ENCODE data around the gene AIF1. TPM values are rescaled to one million over a fixed set of nuclear protein-coding genes. Genes with fewer than 3 reads are reported as not detected.

AIF1 gene
- total RNA-seq, 4 donors from 2014 or later: 4.3 to 11.0 (median 4.8) TPM

GRCh38 chr6:31664790-31665500 lies 49.9 kb downstream of the AIF1 start, which contains the start of gene GPANK1:
Gene GPANK1 (minus strand): TSS chr6:31664997. CDS start chr6:31664478, 519 bp downstream.
- Histone ChIP-seq H3K4me1 (peaks cover 27 to 37% of the 10 kb centered on the region in 2 donors), H3K9me3 (no peaks in the 10 kb centered on the region), H3K27me3 (no peaks in the 10 kb centered on the region), H3K36me3 (peaks cover 4 to 47% of the 10 kb centered on the region in 2 donors), H3K4me3 (peak within 1 kb of the TSS; percentile 83 to 98 (median 94)), H3K27ac (peak within 1 kb of the TSS; percentile 93 to 100 (median 97))
- ATAC-seq (peak; percentile 72 to 82), DNase-seq (peak; percentile 93)
- in situ Hi-C loops (cut with MboI; ENCODE audit: low sequenced_read_pairs in 4 of 4) (loop anchor here in 2 of 4 donors (25.0 kb wide), 2 partner anchors 297 to 522 kb away; partner anchors contain the start of genes AGER (in 2 of the 2), AGPAT1 (in 2 of the 2), GPSM3 (in 2 of the 2) and PBX2 (in 2 of the 2)), intact Hi-C loops (cut with DNase I; ENCODE audit: low total_unique reads) (loop anchor here (1.0 to 5.0 kb wide), 6 partner anchors 13 to 1307 kb away; partner anchors contain the start of genes ABHD16A, AGPAT1, BAG6 and PRRC2A)
- TF ChIP-seq CTCF (IDR thresholded peaks at IDR 0.05 in 4 of 5, conservative IDR thresholded peaks at IDR 0.05 in 1 of 5) (no peak), POLR2A (IDR thresholded peaks at IDR 0.05) (peak; percentile 40 to 79)

GRCh38 chr6:31665501-31666336 lies 50.7 kb downstream of the AIF1 start, which contains the start of gene CSNK2B:
Gene CSNK2B (plus strand): TSS chr6:31666080. CDS start chr6:31666832, 752 bp downstream.
- H3K9me3 ChIP-seq: no peaks in the 10 kb centered on the region
- no peaks in the 10 kb centered on the region for H3K27me3 ChIP-seq
- in situ Hi-C loops (cut with MboI; ENCODE audit: low sequenced_read_pairs in 4 of 4): loop anchor here in 2 of 4 donors (25.0 kb wide), 2 partner anchors 297 to 522 kb away; partner anchors contain the start of genes AGER (in 2 of the 2), AGPAT1 (in 2 of the 2), GPSM3 (in 2 of the 2) and PBX2 (in 2 of the 2)
- peaks cover 4 to 55% of the 10 kb centered on the region in 2 donors for H3K36me3 ChIP-seq
- intact Hi-C loops (cut with DNase I; ENCODE audit: low total_unique reads): loop anchor here (1.0 to 5.0 kb wide), 7 partner anchors 13 to 512 kb away; partner anchors contain the start of genes ABHD16A, AGPAT1, BAG6 and NEU1
- ATAC-seq: peak; percentile 86
- DNase-seq: peak; percentile 99
- TF ChIP-seq POLR2A (IDR thresholded peaks at IDR 0.05) (peak; percentile 72), CTCF (IDR thresholded peaks at IDR 0.05 in 4 of 5, conservative IDR thresholded peaks at IDR 0.05 in 1 of 5) (peak in 1 of 5 experiments; percentile 19)
- peaks cover 25 to 36% of the 10 kb centered on the region in 2 donors for H3K4me1 ChIP-seq
- H3K4me3 ChIP-seq: peak within 1 kb of the TSS; percentile 83 to 98 (median 94)
- peak within 1 kb of the TSS; percentile 93 to 100 (median 97) for H3K27ac ChIP-seq

- Histone ChIP-seq H3K36me3 (peaks cover 4 to 62% of the 10 kb centered on the region in 2 donors), H3K27me3 (no peaks in the 10 kb centered on the region), H3K27ac (peak overlapping the region; percentile 93 to 100 (median 97)), H3K9me3 (no peaks in the 10 kb centered on the region), H3K4me1 (peaks cover 25 to 36% of the 10 kb centered on the region in 2 donors), H3K4me3 (peak overlapping the region; percentile 83 to 98 (median 94))
- TF ChIP-seq CTCF (IDR thresholded peaks at IDR 0.05 in 4 of 5, conservative IDR thresholded peaks at IDR 0.05 in 1 of 5) (no peak), POLR2A (IDR thresholded peaks at IDR 0.05) (no peak)
- intact Hi-C loops (cut with DNase I; ENCODE audit: low total_unique reads) (loop anchor here (1.0 to 5.0 kb wide), 4 partner anchors 14 to 511 kb away; partner anchors contain the start of genes AGPAT1, NEU1 and RNF5), in situ Hi-C loops (cut with MboI; ENCODE audit: low sequenced_read_pairs in 4 of 4) (loop anchor here in 2 of 4 donors (25.0 kb wide), 2 partner anchors 296 to 521 kb away; partner anchors contain the start of genes AGER (in 2 of the 2), AGPAT1 (in 2 of the 2), GPSM3 (in 2 of the 2) and PBX2 (in 2 of the 2))
- ATAC-seq (no peak), DNase-seq (no peak)
These were observed 51.4 kb downstream of the AIF1 start for GRCh38 chr6:31666337-31666965.

Small RNA genes within 50 kb of the gene (microRNA-seq; reads per million reads assigned to microRNA genes)
- gene MIR6832 (ENCODE audit: borderline replicate concordance in 2 of 2): 0 reads per million in 2 donors

Other genes with a start within 250 kb of the AIF1 start
- gene MICA, start 211.6 kb upstream of the AIF1 start, total RNA-seq: 1 to 10 TPM in 3 of 4 donors, under 1 TPM in 1; 0.17 to 7.8 (median 5.0) TPM
- gene MICB, start 117.1 kb upstream of the AIF1 start, total RNA-seq: 1 to 10 TPM in 1 of 4 donors, under 1 TPM in 3; 0.20 to 1.2 (median 0.50) TPM
- gene MCCD1, start 86.3 kb upstream of the AIF1 start, total RNA-seq: not detected
- 100 to 1,000 TPM; 107 to 198 (median 144) TPM for gene DDX39B, start 73.2 kb upstream of the AIF1 start, total RNA-seq
- gene ATP6V1G2, start 68.6 kb upstream of the AIF1 start, total RNA-seq: 1 to 10 TPM in 2 of 4 donors, under 1 TPM in 2; 0.46 to 1.8 (median 1.1) TPM
- gene NFKBIL1, start 67.6 kb upstream of the AIF1 start, total RNA-seq: 10 to 100 TPM; 17.6 to 21.7 (median 20.3) TPM
- not detected for gene LTA, start 42.9 kb upstream of the AIF1 start, total RNA-seq
- gene TNF, start 39.7 kb upstream of the AIF1 start, total RNA-seq: under 1 TPM in 2 of 4 donors, not detected in 2; 0.23 to 0.87 TPM
- gene LTB, start 32.8 kb upstream of the AIF1 start, total RNA-seq: not detected
- 10 to 100 TPM in 1 of 4 donors, 1 to 10 TPM in 2, not detected in 1; 1.6 to 22.3 (median 4.1) TPM for gene LST1, start 29.0 kb upstream of the AIF1 start, total RNA-seq
- not detected for gene NCR3, start 22.2 kb upstream of the AIF1 start, total RNA-seq
- 10 to 100 TPM; 38.9 to 67.7 (median 52.0) TPM for gene PRRC2A, start 5.5 kb downstream of the AIF1 start, total RNA-seq
- gene BAG6, start 37.4 kb downstream of the AIF1 start, total RNA-seq: 100 to 1,000 TPM; 305 to 509 (median 459) TPM
- 1 to 10 TPM; 1.8 to 7.9 (median 2.4) TPM for gene APOM, start 40.7 kb downstream of the AIF1 start, total RNA-seq
- 10 to 100 TPM; 22.2 to 34.9 (median 26.8) TPM for gene C6orf47, start 45.5 kb downstream of the AIF1 start, total RNA-seq
- gene GPANK1, start 49.8 kb downstream of the AIF1 start, total RNA-seq: 10 to 100 TPM; 17.3 to 29.8 (median 24.5) TPM
- gene CSNK2B, start 50.8 kb downstream of the AIF1 start, total RNA-seq: 100 to 1,000 TPM; 185 to 251 (median 226) TPM
- gene LY6G5B, start 54.7 kb downstream of the AIF1 start, total RNA-seq: 1 to 10 TPM in 1 of 4 donors, under 1 TPM in 2, not detected in 1; 0.19 to 2.7 (median 0.60) TPM
- gene LY6G5C, start 65.8 kb downstream of the AIF1 start, total RNA-seq: 1 to 10 TPM in 2 of 4 donors, not detected in 2; 1.3 to 3.2 TPM
- 10 to 100 TPM; 39.2 to 82.9 (median 57.5) TPM for gene ABHD16A, start 88.1 kb downstream of the AIF1 start, total RNA-seq
- not detected for gene LY6G6F, start 91.6 kb downstream of the AIF1 start, total RNA-seq
- not detected for gene LY6G6D, start 100.1 kb downstream of the AIF1 start, total RNA-seq
- not detected for gene LY6G6C, start 106.5 kb downstream of the AIF1 start, total RNA-seq
- gene MPIG6B, start 108.1 kb downstream of the AIF1 start, total RNA-seq: not detected
- gene DDAH2, start 114.1 kb downstream of the AIF1 start, total RNA-seq: 10 to 100 TPM; 10.6 to 24.2 (median 15.4) TPM
- 10 to 100 TPM; 20.9 to 41.3 (median 26.3) TPM for gene CLIC1, start 121.3 kb downstream of the AIF1 start, total RNA-seq
- gene MSH5, start 124.8 kb downstream of the AIF1 start, total RNA-seq: 1 to 10 TPM in 3 of 4 donors, under 1 TPM in 1; 0.35 to 7.8 (median 1.6) TPM
- gene SAPCD1, start 147.4 kb downstream of the AIF1 start, total RNA-seq: not detected
- 1 to 10 TPM; 2.0 to 7.8 (median 4.7) TPM for gene VWA7, start 162.1 kb downstream of the AIF1 start, total RNA-seq
- gene VARS1, start 180.5 kb downstream of the AIF1 start, total RNA-seq: 100 to 1,000 TPM in 1 of 4 donors, 10 to 100 TPM in 3; 39.2 to 102 (median 67.4) TPM
- 10 to 100 TPM; 25.1 to 43.7 (median 32.9) TPM for gene LSM2, start 191.7 kb downstream of the AIF1 start, total RNA-seq
- 1 to 10 TPM; 1.1 to 7.1 (median 3.5) TPM for gene HSPA1L, start 200.0 kb downstream of the AIF1 start, total RNA-seq
- 100 to 1,000 TPM in 2 of 4 donors, 10 to 100 TPM in 2; 85.8 to 205 (median 111) TPM for gene HSPA1A, start 200.3 kb downstream of the AIF1 start, total RNA-seq
- gene HSPA1B, start 212.5 kb downstream of the AIF1 start, total RNA-seq: 100 to 1,000 TPM in 2 of 4 donors, 10 to 100 TPM in 2; 71.5 to 178 (median 112) TPM
- 10 to 100 TPM; 20.8 to 42.7 (median 38.1) TPM for gene NEU1, start 247.6 kb downstream of the AIF1 start, total RNA-seq

All from gastrocnemius medialis (tissue), 4 donors.